Gastroesophageal sphincter (tissue), 4 donors: ENCODE measurements around the gene MTUS2. TPM values are rescaled to one million over a fixed set of nuclear protein-coding genes. Genes with fewer than 3 reads are reported as not detected.
A peak's percentile ranks its signal among the peaks of the same experiment; 100 is the strongest.

ENCODE experiments used
- ATAC-seq: fragments of 150-250 bp; one replicate; pipeline ENCODE4 v1.9.1; 2016; ENCODE audit warnings: mild to moderate bottlenecking, moderate library complexity
- H3K27ac ChIP-seq, 4 donors: fragments of 200-600 bp; sonication (generic) in 3 of 4; 1 replicate in 3 of 4; 2 replicates in 1 of 4; pipeline ENCODE4 v1.5.1; 2016 to 2019
- H3K27me3 ChIP-seq: fragments of 200-600 bp; sonication (generic); one replicate; pipeline ENCODE4 v1.5.1; 2019
- H3K36me3 ChIP-seq, 2 donors: fragments of 200-600 bp; sonication (generic); one replicate each; pipeline ENCODE4 v1.5.1; 2019; ENCODE audit warnings: control low read depth in 1 of 2
- H3K4me1 ChIP-seq, 3 donors: fragments of 200-600 bp; sonication (generic); 1 replicate in 2 of 3; 2 replicates in 1 of 3; pipeline ENCODE4 v1.5.1; 2016 to 2019; ENCODE audit warnings: control low read depth in 2 of 3
- H3K4me3 ChIP-seq, 2 donors: fragments of 200-600 bp; sonication (generic); one replicate each; pipeline ENCODE4 v1.5.1; 2019; ENCODE audit warnings: mild to moderate bottlenecking in 1 of 2, moderate library complexity in 1 of 2
- H3K9me3 ChIP-seq, 3 donors: fragments of 200-600 bp; sonication (generic); one replicate each; pipeline ENCODE4 v1.5.1; 2017 to 2019; ENCODE audit warnings: control low read depth in 2 of 3
- EP300 ChIP-seq: sonication (generic); formaldehyde crosslinking; IDR thresholded peaks from one replicate; pipeline ENCODE4 v1.6.1; 2017; ENCODE audit warnings: antibody characterized with exemption, mild to moderate bottlenecking
- POLR2A ChIP-seq, 2 donors: fragments of 450-650 bp; IDR thresholded peaks; one replicate each; pipeline ENCODE4 v1.6.1; 2017; ENCODE audit warnings: antibody characterized with exemption in 2 of 2, mild to moderate bottlenecking in 2 of 2, moderate library complexity in 1 of 2
- POLR2AphosphoS5 ChIP-seq: sonication (generic); formaldehyde crosslinking; IDR thresholded peaks from one replicate; pipeline ENCODE4 v1.6.1; 2017; ENCODE audit warnings: antibody characterized with exemption
- WGBS, 2 donors: methylation state at CpG; one replicate each; pipeline ENCODE4 v1.1.5; 2018; ENCODE audit warnings: low coverage in 1 of 2; 5-methylcytosine and 5-hydroxymethylcytosine counted together
- total RNA-seq, 4 donors: library from RNA; depleted of rRNA; stranded (reverse); fragments of >200 nt; gene quantifications; one replicate each; pipeline ENCODE4 v1.1.0, GENCODE V29; 2016
- TF ChIP-seq, protein P1 (sequence below), 4 experiments: fragments of 200-600 bp in 2 of 4; fragments of 450-650 bp in 2 of 4; sonication (generic) in 1 of 4; IDR thresholded peaks; one replicate each; pipeline ENCODE4 v1.5.1; 2017 to 2019; ENCODE audit warnings: antibody characterized with exemption in 4 of 4, mild to moderate bottlenecking in 2 of 4, moderate library complexity in 2 of 4

MTUS2 gene
- total RNA-seq, result 10 to 100 TPM in 3 of 4 donors, under 1 TPM in 1; 0.67 to 36.7 (median 18.4) TPM

DNA sequence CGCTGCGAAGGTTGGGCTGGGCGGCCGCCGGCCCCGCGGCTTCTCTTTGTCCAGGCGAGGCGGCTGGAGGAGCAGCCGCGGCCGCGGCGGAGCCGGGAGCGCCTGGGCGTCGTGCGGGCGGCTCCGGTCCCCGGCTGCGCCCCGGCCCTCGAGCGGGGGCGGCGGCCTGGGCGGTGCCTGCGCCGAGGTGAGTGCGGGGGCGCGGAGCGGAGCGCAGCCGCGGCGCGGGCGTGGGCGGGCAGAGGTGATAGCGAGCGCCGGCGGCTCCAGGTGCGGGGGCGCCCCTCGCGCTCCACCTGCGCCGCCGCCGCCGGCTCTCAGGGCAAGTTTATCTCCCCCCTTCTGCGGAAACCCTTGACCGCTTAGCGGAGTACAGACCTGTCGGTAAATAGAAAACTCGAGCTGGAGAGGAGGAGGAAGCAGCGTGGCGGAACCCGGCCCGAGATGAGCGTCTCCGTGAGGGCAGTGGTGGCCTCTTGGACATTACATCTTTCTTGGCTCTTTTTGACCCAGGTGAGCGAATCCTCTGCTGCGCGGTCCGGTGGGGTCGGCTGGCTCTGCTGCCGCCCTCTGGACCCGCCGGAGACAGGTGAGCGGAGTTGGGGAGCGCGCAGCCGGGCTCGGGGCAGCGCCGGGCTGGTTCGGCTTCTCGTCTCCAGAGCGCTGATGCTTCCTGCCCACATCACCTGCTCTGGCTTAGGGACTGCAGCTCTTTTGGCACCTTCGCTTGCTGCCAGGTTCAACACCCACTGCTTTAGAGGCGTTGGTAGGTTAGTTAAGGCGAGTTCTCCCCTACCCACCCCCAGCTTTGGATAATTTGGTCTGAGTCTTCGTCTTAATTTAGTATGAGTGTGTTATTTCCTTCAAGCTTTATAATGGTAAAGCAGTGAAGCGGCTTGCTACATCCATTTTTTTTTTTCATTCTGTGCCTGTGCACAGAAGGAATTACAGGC lies at the start of gene MTUS2:
MTUS2 (plus strand) TSS at position 241 of the 953 bp plus-strand sequence.
- TF ChIP-seq, protein P1, sequence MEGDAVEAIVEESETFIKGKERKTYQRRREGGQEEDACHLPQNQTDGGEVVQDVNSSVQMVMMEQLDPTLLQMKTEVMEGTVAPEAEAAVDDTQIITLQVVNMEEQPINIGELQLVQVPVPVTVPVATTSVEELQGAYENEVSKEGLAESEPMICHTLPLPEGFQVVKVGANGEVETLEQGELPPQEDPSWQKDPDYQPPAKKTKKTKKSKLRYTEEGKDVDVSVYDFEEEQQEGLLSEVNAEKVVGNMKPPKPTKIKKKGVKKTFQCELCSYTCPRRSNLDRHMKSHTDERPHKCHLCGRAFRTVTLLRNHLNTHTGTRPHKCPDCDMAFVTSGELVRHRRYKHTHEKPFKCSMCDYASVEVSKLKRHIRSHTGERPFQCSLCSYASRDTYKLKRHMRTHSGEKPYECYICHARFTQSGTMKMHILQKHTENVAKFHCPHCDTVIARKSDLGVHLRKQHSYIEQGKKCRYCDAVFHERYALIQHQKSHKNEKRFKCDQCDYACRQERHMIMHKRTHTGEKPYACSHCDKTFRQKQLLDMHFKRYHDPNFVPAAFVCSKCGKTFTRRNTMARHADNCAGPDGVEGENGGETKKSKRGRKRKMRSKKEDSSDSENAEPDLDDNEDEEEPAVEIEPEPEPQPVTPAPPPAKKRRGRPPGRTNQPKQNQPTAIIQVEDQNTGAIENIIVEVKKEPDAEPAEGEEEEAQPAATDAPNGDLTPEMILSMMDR (IDR thresholded peaks at IDR 0.05), result no peak
- TF ChIP-seq POLR2A (IDR thresholded peaks at IDR 0.05), result no peak
- no peak for TF ChIP-seq EP300
- no peak for TF ChIP-seq POLR2AphosphoS5
- 0 to 2% methylated on average over 5 to 12 of the region's 89 CpGs for WGBS, 2 donors
- peak within 1 kb of the TSS; percentile 44 to 62 for H3K4me3 ChIP-seq
- peaks cover 0 to 12% (median 0%) of the 10 kb centered on the region in 3 donors for H3K9me3 ChIP-seq
- H3K27ac ChIP-seq, result peak within 1 kb of the TSS in 3 of 4 donors; percentile 38 to 79 (median 61)
- H3K36me3 ChIP-seq, result no peaks in the 10 kb centered on the region
- peak; percentile 39 for ATAC-seq
- H3K4me1 ChIP-seq, result peaks cover 0 to 17% (median 0%) of the 10 kb centered on the region in 3 donors
- peaks cover 31% of the 10 kb centered on the region for H3K27me3 ChIP-seq

DNA sequence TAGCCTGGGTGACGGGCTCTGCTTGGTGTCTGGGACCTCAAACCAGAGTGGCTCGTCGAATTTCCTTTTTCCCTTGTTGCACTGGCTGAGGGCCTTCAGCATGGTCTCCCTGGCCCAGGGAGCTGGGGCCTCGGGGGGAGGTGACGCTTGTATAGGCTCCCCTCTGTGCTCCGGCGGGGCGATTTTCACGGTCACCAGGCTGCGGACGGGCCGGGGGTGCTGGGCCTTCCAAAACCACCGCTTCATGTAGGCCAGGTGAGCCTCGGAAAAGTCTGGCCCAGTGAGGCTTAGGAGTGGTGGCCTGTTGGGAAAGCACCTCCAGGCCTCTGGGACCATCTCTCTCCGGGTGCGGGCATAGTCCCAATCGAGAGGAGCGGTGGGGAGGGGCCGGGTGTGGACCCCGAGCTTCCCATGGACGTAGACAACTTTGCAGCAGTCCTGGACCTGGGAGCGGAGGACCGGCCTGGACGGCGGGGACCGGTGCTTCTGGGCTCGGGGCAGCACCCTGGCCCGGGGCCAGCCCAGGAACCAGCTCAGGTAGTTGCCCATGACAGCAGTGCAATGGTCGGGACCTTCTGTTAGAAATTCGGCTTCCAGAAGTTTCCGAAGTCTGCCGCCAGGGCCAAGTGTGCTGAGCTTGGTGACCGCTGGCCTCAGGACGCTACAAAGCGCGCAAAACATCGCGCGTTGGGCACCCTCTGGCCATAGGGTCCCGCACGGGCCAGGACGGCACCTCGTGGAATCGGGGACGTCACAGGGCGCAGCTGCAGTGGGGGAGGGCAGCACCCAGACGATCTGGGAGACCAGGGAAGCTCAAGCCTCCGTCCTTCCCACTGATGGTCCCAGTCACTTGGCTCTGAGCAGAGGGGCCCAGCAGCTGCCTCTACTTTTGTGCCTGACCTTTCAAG lies 41.6 kb upstream of the MTUS2 start:
- TF ChIP-seq, protein P1 (IDR thresholded peaks at IDR 0.05), result no peak
- TF ChIP-seq POLR2AphosphoS5 (no peak), POLR2A (IDR thresholded peaks at IDR 0.05) (no peak), EP300 (no peak)
- H3K27me3 ChIP-seq, result peaks cover 7% of the 10 kb centered on the region
- no peak for ATAC-seq
- H3K27ac ChIP-seq, result no peak overlapping the region
- no peaks in the 10 kb centered on the region for H3K36me3 ChIP-seq
- H3K9me3 ChIP-seq, result peaks cover 0 to 16% (median 0%) of the 10 kb centered on the region in 3 donors
- H3K4me3 ChIP-seq, result no peak overlapping the region
- WGBS, 2 donors, result no CpG with 5 or more reads among the region's 48 CpGs
- H3K4me1 ChIP-seq, result no peaks in the 10 kb centered on the region

DNA sequence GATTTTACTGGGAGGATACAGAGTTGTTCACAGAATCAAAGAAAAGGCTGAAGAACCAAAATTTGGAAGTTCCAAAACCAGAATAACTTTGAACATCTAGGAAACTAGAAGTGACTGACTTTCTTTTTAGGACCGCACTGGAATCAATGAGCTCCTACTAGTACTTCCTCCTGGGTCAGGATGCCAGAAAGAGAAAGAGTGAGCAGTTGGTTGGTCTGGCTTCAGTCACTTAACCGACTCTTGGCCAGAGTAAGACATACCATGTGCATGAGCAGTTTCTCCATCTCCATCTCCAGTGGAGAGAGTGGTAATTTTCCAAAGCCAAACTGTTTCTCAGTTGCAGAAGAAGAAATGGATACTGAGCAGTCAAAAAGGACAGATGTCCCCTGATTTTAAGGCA lies 27.1 kb upstream of the MTUS2 start:
- no peaks in the 10 kb centered on the region for H3K9me3 ChIP-seq
- peaks cover 0 to 5% (median 0%) of the 10 kb centered on the region in 3 donors for H3K4me1 ChIP-seq
- TF ChIP-seq POLR2AphosphoS5 (no peak), POLR2A (IDR thresholded peaks at IDR 0.05) (no peak), EP300 (no peak)
- TF ChIP-seq, protein P1 (IDR thresholded peaks at IDR 0.05), result no peak
- WGBS, 2 donors, result 14 to 20% methylated on average over 2 of the region's 2 CpGs
- H3K4me3 ChIP-seq, result no peak overlapping the region
- peaks cover 24% of the 10 kb centered on the region for H3K27me3 ChIP-seq
- no peaks in the 10 kb centered on the region for H3K36me3 ChIP-seq
- no peak for ATAC-seq
- no peak overlapping the region for H3K27ac ChIP-seq

DNA sequence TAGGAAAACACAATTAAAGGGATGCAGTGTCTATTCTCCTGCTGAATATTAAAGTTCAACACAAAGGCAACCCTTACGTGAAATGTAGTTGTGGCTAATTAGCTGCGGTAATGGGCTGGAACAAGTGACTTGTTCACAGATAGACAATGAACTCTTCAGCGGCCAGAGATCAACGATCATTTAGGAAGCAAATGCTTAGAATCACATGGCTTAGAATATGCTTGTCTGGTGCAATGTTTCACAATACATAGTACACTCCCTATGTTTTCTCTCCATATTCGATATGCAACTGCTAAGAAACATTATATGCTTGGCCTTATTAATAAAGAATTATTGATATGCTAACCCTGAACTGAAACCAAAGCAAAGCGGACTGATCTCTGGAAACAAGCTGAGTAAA lies 25.7 kb upstream of the MTUS2 start:
- H3K4me3 ChIP-seq, result no peak overlapping the region
- no peaks in the 10 kb centered on the region for H3K36me3 ChIP-seq
- H3K27me3 ChIP-seq, result peaks cover 20% of the 10 kb centered on the region
- ATAC-seq, result no peak
- no peaks in the 10 kb centered on the region for H3K9me3 ChIP-seq
- peaks cover 0 to 5% (median 0%) of the 10 kb centered on the region in 3 donors for H3K4me1 ChIP-seq
- TF ChIP-seq EP300 (no peak), POLR2A (IDR thresholded peaks at IDR 0.05) (no peak), POLR2AphosphoS5 (no peak)
- TF ChIP-seq, protein P1 (IDR thresholded peaks at IDR 0.05), result no peak
- no peak overlapping the region for H3K27ac ChIP-seq
- WGBS, 2 donors, result 69 to 74% methylated on average over 6 of the region's 6 CpGs
